ENCODE data around the gene NIM1K.

DNA sequence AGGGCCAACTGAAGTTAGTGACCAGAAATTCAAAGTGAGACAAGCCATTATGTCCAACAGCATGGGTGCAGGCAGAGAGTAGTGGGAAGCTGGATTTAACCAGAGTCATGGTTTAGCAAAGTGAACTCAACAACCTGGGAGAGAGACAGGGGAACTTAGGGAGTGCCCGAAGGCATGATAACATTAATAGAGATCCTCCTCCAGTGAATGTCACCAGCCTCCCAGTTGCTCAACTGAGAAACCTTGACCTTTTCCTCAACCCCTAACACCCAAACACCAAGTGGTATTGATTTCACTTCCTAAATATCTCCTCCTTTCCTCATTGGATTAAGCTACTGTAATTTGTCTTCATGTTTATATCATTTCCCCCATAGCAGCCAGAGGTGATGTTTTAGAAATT lies 78.6 kb downstream of the NIM1K start:
- no peak for TF ChIP-seq RAD21 (IDR thresholded peaks at IDR 0.05; ENCODE audit: low read length)
- TF ChIP-seq, protein P1, sequence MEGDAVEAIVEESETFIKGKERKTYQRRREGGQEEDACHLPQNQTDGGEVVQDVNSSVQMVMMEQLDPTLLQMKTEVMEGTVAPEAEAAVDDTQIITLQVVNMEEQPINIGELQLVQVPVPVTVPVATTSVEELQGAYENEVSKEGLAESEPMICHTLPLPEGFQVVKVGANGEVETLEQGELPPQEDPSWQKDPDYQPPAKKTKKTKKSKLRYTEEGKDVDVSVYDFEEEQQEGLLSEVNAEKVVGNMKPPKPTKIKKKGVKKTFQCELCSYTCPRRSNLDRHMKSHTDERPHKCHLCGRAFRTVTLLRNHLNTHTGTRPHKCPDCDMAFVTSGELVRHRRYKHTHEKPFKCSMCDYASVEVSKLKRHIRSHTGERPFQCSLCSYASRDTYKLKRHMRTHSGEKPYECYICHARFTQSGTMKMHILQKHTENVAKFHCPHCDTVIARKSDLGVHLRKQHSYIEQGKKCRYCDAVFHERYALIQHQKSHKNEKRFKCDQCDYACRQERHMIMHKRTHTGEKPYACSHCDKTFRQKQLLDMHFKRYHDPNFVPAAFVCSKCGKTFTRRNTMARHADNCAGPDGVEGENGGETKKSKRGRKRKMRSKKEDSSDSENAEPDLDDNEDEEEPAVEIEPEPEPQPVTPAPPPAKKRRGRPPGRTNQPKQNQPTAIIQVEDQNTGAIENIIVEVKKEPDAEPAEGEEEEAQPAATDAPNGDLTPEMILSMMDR (conservative IDR thresholded peaks at IDR 0.05; ENCODE audit: low read depth, low read length): no peak
- TF ChIP-seq POLR2A (IDR thresholded peaks at IDR 0.05; ENCODE audit: low read depth, low read length): no peak
- TF ChIP-seq FOS (IDR thresholded peaks at IDR 0.05; ENCODE audit: low read depth, low read length): no peak
- TF ChIP-seq MAZ (IDR thresholded peaks at IDR 0.05; ENCODE audit: borderline replicate concordance, low read depth, low read length): no peak
- TF ChIP-seq MXI1 (IDR thresholded peaks at IDR 0.05; ENCODE audit: borderline replicate concordance, low read depth, low read length): no peak
- no peak for TF ChIP-seq CEBPB (IDR thresholded peaks at IDR 0.05; ENCODE audit: low read depth, low read length)
- no peak for TF ChIP-seq RFX5 (IDR thresholded peaks at IDR 0.05; ENCODE audit: low read depth, low read length)
- TF ChIP-seq SMC3 (IDR thresholded peaks at IDR 0.05; ENCODE audit: low read depth, low read length): no peak
- TF ChIP-seq, protein P2, sequence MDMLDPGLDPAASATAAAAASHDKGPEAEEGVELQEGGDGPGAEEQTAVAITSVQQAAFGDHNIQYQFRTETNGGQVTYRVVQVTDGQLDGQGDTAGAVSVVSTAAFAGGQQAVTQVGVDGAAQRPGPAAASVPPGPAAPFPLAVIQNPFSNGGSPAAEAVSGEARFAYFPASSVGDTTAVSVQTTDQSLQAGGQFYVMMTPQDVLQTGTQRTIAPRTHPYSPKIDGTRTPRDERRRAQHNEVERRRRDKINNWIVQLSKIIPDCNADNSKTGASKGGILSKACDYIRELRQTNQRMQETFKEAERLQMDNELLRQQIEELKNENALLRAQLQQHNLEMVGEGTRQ (IDR thresholded peaks at IDR 0.05; ENCODE audit: low read depth, low read length): no peak
- TF ChIP-seq, protein P3, sequence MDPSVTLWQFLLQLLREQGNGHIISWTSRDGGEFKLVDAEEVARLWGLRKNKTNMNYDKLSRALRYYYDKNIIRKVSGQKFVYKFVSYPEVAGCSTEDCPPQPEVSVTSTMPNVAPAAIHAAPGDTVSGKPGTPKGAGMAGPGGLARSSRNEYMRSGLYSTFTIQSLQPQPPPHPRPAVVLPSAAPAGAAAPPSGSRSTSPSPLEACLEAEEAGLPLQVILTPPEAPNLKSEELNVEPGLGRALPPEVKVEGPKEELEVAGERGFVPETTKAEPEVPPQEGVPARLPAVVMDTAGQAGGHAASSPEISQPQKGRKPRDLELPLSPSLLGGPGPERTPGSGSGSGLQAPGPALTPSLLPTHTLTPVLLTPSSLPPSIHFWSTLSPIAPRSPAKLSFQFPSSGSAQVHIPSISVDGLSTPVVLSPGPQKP (IDR thresholded peaks at IDR 0.05; ENCODE audit: borderline replicate concordance, low read depth, low read length): no peak

Data from IMR-90 (cell line).